Heart left ventricle (tissue), 16 donors: ENCODE measurements around the gene ACSL1. TPM values are rescaled to one million over a fixed set of nuclear protein-coding genes. Genes with fewer than 3 reads are reported as not detected.

ENCODE experiments used
- ATAC-seq, 4 donors: fragments of 200-7000 bp; cut with Tn5 transposase; one replicate each; pipeline ENCODE4 v1.9.1; 2020 to 2022; ENCODE audit warnings: moderate library complexity in 4 of 4, mild to moderate bottlenecking in 3 of 4, moderate number of reproducible peaks in 1 of 4
- DNase-seq, 5 donors: peaks; one replicate each; pipeline ENCODE4 v3.0.0-alpha.2; 2020
- H3K27ac ChIP-seq, 12 donors: fragments of 200-600 bp; sonication (generic) in 4 of 12; one replicate each; pipeline versions ENCODE4 v1.5.0 to v1.8.0; 2016 to 2022; ENCODE audit warnings: mild to moderate bottlenecking in 2 of 12
- H3K27me3 ChIP-seq, 9 donors: fragments of 200-600 bp; sonication (generic) in 2 of 9; one replicate each; pipeline versions ENCODE4 v1.5.1 to v1.8.0; 2016 to 2022; ENCODE audit warnings: mild to moderate bottlenecking in 3 of 9
- H3K36me3 ChIP-seq, 9 donors: fragments of 200-600 bp; sonication (generic) in 2 of 9; one replicate each; pipeline versions ENCODE4 v1.5.0 to v1.8.0; 2018 to 2022; ENCODE audit warnings: mild to moderate bottlenecking in 2 of 9
- H3K4me1 ChIP-seq, 12 donors: fragments of 200-600 bp; sonication (generic) in 4 of 12; one replicate each; pipeline versions ENCODE4 v1.5.0 to v1.8.0; 2016 to 2022; ENCODE audit warnings: mild to moderate bottlenecking in 3 of 12
- H3K4me3 ChIP-seq, 12 donors: fragments of 200-600 bp; sonication (generic) in 4 of 12; one replicate each; pipeline versions ENCODE4 v1.5.0 to v1.8.0; 2017 to 2022; ENCODE audit warnings: mild to moderate bottlenecking in 9 of 12, moderate library complexity in 4 of 12
- H3K9me3 ChIP-seq, 12 donors: fragments of 200-600 bp; sonication (generic) in 4 of 12; one replicate each; pipeline versions ENCODE4 v1.5.0 to v1.8.0; 2016 to 2022; ENCODE audit warnings: mild to moderate bottlenecking in 1 of 12
- POLR2A ChIP-seq, 2 donors: fragments of 450-650 bp; IDR thresholded peaks; one replicate each; pipeline ENCODE4 v1.6.1; 2017; ENCODE audit warnings: antibody characterized with exemption in 2 of 2, mild to moderate bottlenecking in 2 of 2, moderate library complexity in 2 of 2
- WGBS, 4 donors: extraction: QIAGEN DNeasy Blood & Tissue Kit in 2 of 4; methylation state at CpG; one replicate each; pipeline versions ENCODE4 v1.1.5 to v1.1.7; 2013 to 2018; 5-methylcytosine and 5-hydroxymethylcytosine counted together
- intact Hi-C, 10 donors: fragments of 100-400 bp; cut with DNase I; formaldehyde crosslinking; loops; one replicate each; pipeline versions ENCODE4 v1.11.1 to v1.14.2; 2022
- polyA plus RNA-seq, 2 donors: library from polyadenylated mRNA; stranded (reverse); fragments of 200-250 nt; gene quantifications; one replicate each; pipeline ENCODE4 v1.2.3, GENCODE V29; 2013
- total RNA-seq, 9 donors: library from RNA; depleted of rRNA in 2 of 9; stranded (reverse); fragments of >200 nt in 2 of 9; fragmentation: NEBNext Ultra II Directional in 3 of 9; extraction: Animal tissue kit (Norgen Biotek cat#: 25700) in 3 of 9; gene quantifications; one replicate each; pipeline versions ENCODE4 v1.1.0 to v1.2.4, GENCODE V29; 2016 to 2023
- TF ChIP-seq, protein P1 (sequence below), 12 donors: fragments of 200-600 bp; sonication (generic) in 4 of 12; IDR thresholded peaks; one replicate each; pipeline versions ENCODE4 v1.5.0 to v1.8.0; 2018 to 2022; ENCODE audit warnings: antibody characterized with exemption in 12 of 12, mild to moderate bottlenecking in 5 of 12
- donor health status: ischemic (EF 13 %, LVEDD 7.1; RV severe dilation, severe dysfunction).
- donor health status: healthy with polysubstance abuse.
- donor health status: DM: no; HTN: yes; CAD: no.
- donor health status: DM: no; HTN: no; CAD: no.
- donor health status: ischemic (EF 25% LVEDD 6.9; RV normal size, moderate dysfunction).
- donor health status: ischemic (EF 25% LVEDD 5.7; RV mildly dilated, moderate dysfunction).
- donor health status: healthy.
- donor health status: DM: yes; HTN: yes; CAD: no.
- donor health status: ischemic (EF 35%, LVEDD 5.7; RV mildly dilated, moderate dysfunction).
- donor health status: nonischemic (EF 11% LVEDD 7.7; RV severe dilation, severe dysfunction).
- donor health status: DM: yes; HTN: yes; CAD: no.
- donor health status: PGD.
- donor health status: ischemic (EF 29% LVEDD 5.4; RV normal size, mild dysfunction).
- donor health status: nonischemic (EF 23%, LVEDD 6.1; RV moderate dilation, normal function).

Gene ACSL1
- total and polyA plus RNA-seq, 11 donors, result 171 to 603 (median 266) TPM

DNA sequence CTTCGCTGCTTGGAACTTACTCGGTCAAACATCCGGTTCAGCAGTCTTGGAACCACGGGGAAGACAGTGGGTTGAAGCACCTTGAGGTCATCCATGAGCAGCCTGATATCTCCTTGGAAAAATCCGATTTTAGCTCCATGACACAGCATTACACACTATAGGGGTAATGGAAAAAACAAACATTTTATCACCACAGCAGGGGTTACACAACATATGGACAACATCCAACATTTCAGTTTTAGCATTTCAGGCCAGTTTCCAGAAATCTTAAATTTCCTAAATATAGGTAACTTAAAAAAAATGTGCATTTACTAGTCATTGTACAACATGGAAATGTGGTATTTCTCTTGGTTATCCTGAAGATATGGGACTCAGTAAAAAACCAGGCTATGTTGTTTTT lies 57.5 kb downstream of the ACSL1 start:
- peaks cover 5 to 100% (median 98%) of the 10 kb centered on the region in 9 donors for H3K36me3 ChIP-seq
- TF ChIP-seq, protein P1, sequence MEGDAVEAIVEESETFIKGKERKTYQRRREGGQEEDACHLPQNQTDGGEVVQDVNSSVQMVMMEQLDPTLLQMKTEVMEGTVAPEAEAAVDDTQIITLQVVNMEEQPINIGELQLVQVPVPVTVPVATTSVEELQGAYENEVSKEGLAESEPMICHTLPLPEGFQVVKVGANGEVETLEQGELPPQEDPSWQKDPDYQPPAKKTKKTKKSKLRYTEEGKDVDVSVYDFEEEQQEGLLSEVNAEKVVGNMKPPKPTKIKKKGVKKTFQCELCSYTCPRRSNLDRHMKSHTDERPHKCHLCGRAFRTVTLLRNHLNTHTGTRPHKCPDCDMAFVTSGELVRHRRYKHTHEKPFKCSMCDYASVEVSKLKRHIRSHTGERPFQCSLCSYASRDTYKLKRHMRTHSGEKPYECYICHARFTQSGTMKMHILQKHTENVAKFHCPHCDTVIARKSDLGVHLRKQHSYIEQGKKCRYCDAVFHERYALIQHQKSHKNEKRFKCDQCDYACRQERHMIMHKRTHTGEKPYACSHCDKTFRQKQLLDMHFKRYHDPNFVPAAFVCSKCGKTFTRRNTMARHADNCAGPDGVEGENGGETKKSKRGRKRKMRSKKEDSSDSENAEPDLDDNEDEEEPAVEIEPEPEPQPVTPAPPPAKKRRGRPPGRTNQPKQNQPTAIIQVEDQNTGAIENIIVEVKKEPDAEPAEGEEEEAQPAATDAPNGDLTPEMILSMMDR (IDR thresholded peaks at IDR 0.05), result no peak
- no peak for TF ChIP-seq POLR2A (IDR thresholded peaks at IDR 0.05)
- 85 to 93% (median 86%) methylated on average over 5 of the region's 5 CpGs for WGBS, 4 donors
- DNase-seq (no peak), ATAC-seq (no peak)
- no peaks in the 10 kb centered on the region for H3K9me3 ChIP-seq
- no peak overlapping the region for H3K27ac ChIP-seq
- H3K4me1 ChIP-seq, result peaks cover 0 to 6% (median 0%) of the 10 kb centered on the region in 12 donors
- no peaks in the 10 kb centered on the region for H3K27me3 ChIP-seq
- intact Hi-C loops, result no loop called here
- H3K4me3 ChIP-seq, result no peak overlapping the region

DNA sequence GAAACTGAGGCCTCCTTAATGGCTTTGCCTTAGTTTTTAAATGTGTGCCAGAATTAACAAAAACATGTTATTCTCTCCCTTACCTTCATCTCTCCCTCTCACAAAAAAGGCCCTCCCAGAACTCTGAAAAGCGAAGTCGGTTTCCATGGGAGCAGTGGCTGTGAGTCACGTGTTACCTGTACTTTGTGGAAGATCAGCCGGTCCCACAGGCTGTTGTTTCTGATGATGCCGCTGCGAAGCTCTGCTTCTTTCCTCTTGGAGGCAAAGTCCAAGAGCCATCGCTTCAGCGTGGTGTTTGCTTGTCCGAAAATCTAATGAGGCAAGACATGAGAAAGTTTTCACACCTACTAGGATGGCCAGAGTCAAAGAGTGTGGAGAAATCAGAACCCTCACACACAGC lies 59.3 kb downstream of the ACSL1 start:
- ATAC-seq (no peak), DNase-seq (no peak)
- intact Hi-C loops, result no loop called here
- H3K9me3 ChIP-seq, result no peaks in the 10 kb centered on the region
- H3K27me3 ChIP-seq, result no peaks in the 10 kb centered on the region
- 96 to 98% (median 97%) methylated on average over 9 of the region's 9 CpGs for WGBS, 4 donors
- H3K36me3 ChIP-seq, result peaks cover 3 to 100% (median 98%) of the 10 kb centered on the region in 9 donors
- H3K4me1 ChIP-seq, result peaks cover 0 to 17% (median 0%) of the 10 kb centered on the region in 12 donors
- no peak overlapping the region for H3K27ac ChIP-seq
- no peak for TF ChIP-seq POLR2A (IDR thresholded peaks at IDR 0.05)
- TF ChIP-seq, protein P1 (IDR thresholded peaks at IDR 0.05), result no peak
- no peak overlapping the region for H3K4me3 ChIP-seq

DNA sequence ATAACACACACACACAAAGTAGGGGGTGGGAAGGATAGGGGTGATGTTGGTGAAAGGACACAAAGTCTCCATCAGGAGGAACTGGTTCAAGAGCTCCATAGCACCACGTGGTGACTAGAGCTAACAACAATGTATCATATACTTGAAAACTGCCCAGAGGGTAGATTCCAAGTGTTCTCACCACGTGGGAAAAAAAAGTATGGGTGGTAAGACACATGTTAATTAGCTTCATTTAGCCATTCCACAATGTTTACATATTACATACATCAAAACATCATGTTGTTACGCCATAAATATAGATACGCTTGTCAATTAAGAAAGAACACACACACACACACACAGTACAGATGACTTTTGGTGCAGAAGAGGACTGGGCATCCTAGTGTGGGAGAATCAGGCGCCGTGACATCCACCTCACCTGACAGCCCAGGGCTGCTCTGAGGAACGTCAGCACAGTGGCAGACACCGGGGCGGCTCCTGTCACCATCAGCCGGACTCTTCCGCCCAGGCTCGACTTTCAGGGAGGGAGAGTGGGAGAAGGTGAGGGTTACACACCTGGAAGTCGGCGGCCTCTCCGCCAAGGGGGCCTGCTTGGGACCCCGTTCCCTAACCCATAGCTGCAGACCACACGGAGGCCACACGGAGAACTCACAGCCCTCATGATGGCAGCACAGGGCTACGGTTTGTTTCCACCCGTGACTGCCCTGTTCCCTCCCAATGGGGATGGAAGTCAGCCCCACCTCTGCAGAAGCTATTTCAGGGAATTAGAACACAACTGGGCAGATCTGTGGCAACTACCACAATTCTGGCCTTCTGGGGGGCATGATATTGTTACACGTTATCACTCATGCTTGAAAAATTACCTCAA lies 60.1 kb downstream of the ACSL1 start:
- peaks cover 3 to 100% (median 98%) of the 10 kb centered on the region in 9 donors for H3K36me3 ChIP-seq
- H3K27ac ChIP-seq, result no peak overlapping the region
- no peak overlapping the region for H3K4me3 ChIP-seq
- intact Hi-C loops, result no loop called here
- H3K9me3 ChIP-seq, result no peaks in the 10 kb centered on the region
- WGBS, 4 donors, result 85 to 87% (median 85%) methylated on average over 21 of the region's 21 CpGs
- H3K27me3 ChIP-seq, result no peaks in the 10 kb centered on the region
- DNase-seq (no peak), ATAC-seq (no peak)
- H3K4me1 ChIP-seq, result peaks cover 0 to 17% (median 0%) of the 10 kb centered on the region in 12 donors
- TF ChIP-seq POLR2A (IDR thresholded peaks at IDR 0.05), result no peak
- TF ChIP-seq, protein P1 (IDR thresholded peaks at IDR 0.05), result no peak

DNA sequence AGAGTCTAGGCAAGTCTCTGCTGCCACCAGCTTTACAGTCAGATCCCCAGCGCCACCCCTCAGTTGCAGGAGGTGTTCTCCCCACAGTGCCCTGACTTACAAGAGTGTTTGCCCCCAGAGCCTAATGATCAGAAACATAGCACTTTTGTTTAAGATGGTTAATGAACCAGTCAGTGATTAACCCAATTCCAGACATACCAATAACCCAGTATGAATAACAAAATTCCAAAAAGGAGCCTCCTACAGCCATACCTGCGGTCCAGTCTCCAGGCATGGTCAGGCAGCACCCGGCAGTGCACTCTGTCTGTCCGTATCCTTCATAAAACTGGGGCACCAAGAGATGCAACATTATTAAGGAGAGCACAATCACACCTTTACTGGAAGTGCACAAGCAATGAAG lies 61.2 kb downstream of the ACSL1 start:
- Histone ChIP-seq H3K27me3 (no peaks in the 10 kb centered on the region), H3K4me1 (peaks cover 0 to 17% (median 0%) of the 10 kb centered on the region in 12 donors), H3K27ac (no peak overlapping the region), H3K36me3 (peaks cover 3 to 100% (median 99%) of the 10 kb centered on the region in 9 donors), H3K9me3 (no peaks in the 10 kb centered on the region), H3K4me3 (no peak overlapping the region)
- TF ChIP-seq, protein P1 (IDR thresholded peaks at IDR 0.05), result no peak
- TF ChIP-seq POLR2A (IDR thresholded peaks at IDR 0.05), result no peak
- 92 to 96% (median 94%) methylated on average over 4 of the region's 4 CpGs for WGBS, 4 donors
- intact Hi-C loops, result no loop called here
- DNase-seq, result no peak
- ATAC-seq, result no peak
